ENCODE measurements around the gene ACADSB.

ACADSB gene

DNA sequence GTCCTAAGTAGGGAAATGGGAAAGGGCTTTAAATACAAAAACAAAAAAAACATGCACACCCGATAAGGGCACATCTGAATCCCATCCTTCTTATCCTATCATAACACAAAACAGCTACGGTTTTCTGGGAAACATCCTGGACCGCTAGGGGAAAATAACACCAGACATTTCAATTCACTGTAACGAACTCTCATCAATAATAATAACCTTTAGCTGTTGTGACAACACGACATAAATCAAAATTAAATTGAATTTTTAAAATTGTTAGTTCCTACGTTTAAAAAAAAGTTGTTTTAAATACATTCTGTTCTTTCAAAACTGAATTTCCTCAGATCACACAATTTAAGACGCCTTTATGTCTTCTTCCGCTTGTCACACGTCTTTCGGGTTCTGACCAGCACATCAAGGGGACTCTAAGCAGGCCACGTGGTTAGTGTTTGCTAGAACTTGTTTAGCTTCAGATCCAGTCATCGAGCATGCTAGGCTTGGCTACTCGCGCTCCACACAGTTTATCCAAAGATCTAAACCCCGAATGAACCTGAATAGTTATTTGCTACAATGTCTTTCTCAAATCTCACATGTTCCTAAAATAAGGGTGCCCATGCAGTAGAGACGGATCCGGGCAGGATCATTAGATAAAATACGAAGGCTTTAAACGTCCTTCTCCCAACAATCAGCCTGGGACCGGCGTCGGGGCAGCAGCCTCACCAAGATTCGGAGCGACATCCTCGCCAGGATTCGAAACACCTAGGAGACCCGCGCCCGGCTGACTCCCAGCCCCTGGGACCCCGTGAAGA is 1.1 kb upstream of the ACADSB start:
- DNase-seq: no peak

DNA sequence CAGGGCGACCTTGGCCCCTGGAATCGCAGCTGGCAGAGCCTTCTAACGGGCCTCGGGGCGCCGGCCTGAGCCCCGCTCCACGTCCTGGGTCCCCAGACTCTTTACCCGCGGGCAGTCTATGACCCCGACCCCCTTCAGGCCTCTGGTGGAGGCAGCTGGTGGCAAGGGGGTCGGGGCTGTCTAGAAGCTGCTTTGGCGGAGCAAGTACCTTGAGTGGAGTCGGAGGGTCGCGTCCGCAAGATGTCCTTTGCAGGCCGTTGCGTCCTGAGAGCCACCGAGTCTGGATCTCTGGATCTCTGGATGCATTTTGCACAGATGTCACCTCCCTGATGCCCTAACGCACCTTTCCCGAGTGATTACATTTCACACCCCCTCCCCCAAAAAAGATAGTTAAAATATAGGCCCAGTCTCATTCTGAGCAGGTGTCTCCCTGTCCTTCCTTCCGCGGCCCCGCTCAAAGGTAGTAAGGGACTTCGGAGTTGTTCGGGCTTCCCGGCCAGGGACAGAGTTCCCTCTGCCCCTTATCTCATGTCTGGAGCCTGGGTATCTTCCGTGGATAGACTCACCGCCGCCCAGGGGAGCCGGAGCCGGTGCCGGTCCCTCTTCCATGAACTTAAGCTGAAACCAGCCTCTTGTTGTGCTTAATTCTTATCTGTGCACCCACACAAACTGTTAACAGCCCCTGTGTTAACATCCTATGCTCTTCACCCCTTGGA is 457 bp downstream of the ACADSB start:
- no peak for DNase-seq

DNA sequence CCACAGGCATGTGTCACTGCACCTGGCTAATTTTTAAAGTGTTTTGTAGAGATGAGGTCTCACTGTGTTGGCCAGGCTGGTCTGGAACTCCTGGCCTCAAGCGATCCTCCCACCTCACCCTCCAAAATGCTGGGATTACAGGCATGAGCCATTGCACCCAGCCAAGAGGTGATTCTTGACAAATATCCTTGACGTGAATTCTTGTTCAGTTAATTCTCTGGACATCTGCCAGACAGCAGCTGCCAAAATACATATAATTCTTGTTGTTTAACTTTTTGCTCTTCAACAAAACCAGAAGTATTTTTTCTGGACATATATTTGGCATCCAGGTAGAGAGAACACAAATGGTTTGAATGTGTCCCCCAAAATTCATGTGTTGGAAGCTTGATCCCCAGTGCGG is 3.2 kb downstream of the ACADSB start:
- DNase-seq: no peak

DNA sequence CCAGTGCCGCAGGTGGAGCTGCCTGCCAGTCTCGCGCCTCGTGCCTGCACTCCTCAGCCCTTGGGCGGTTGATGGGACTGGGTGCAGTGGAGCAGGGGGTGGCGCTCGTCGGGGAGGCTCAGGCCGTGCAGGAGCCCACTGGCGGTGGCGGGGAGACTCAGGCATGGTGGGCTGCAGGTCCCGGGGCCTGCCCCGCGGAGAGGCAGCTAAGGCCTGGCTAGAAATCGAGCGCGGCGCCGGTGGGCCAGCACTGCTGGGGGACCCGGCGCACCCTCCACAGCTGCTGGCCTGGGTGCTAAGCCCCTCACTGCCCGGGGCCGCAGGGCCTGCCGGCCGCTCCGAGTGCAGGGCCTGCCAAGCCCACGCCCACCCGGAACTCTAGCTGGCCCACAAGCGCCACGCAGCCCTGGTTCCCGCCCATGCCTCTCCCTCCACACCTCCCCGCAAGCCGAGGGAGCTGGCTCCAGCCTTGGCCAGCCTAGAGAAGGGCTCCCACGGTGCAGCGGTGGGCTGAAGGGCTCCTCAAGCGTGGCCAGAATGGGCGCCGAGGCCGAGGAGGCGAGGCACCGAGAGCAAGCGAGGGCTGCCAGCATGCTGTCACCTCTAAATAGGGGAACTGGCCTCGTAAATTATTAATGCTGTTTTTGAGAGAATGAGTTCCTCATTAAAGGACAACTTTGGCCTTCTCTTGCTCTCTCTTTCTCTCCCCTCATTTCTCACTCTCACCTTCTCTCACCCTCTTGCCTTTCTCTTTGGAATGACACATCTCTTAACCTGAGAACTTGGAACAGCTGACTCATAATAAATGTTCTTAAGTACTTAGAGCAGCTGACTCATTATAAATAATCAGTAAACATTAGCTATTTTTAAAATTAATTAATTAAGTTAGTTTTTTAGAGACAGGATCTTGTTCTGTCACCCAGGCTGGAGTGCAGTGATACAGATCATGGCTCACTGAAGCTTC is 4.9 kb downstream of the ACADSB start:
- DNase-seq: no peak

DNA sequence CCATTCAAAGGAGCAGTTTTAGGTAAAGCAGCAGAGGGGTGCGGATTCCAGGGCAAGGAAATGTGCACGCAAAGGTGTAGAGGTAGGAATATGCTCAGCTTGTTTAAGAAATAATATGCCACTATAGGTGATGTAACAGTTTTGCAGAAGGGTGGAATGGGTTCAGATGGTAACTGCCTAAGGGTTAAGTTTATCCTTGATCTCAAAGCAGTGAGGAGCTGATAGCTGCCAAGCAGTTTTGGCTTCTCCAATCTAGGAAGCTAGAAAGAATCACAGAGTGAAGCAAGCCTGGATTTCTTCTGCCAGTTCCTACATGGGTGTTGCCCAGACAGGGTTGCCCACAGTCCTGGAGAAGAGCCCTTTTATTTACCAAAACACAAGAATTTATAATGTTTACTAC is 6.0 kb downstream of the ACADSB start:
- DNase-seq: no peak

DNA sequence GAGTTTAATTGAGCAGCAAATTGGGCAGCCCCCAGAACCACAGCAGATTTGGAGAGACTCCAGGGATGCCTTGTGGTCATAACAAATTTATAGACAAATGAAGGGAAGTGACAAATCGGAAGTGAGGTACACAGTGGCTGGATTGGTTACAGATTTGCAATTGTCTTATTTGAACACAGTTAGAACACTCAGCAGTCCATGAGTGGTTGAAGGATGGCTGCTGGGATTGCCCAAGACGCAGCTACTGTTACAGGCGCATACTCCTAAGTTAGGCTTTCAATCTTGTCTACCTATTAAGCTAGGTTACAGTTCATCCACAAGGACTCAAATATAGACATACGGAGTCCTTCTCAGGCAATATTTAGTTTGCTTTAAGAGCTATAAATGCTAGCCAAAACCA is 7.4 kb downstream of the ACADSB start:
- no peak for DNase-seq

DNA sequence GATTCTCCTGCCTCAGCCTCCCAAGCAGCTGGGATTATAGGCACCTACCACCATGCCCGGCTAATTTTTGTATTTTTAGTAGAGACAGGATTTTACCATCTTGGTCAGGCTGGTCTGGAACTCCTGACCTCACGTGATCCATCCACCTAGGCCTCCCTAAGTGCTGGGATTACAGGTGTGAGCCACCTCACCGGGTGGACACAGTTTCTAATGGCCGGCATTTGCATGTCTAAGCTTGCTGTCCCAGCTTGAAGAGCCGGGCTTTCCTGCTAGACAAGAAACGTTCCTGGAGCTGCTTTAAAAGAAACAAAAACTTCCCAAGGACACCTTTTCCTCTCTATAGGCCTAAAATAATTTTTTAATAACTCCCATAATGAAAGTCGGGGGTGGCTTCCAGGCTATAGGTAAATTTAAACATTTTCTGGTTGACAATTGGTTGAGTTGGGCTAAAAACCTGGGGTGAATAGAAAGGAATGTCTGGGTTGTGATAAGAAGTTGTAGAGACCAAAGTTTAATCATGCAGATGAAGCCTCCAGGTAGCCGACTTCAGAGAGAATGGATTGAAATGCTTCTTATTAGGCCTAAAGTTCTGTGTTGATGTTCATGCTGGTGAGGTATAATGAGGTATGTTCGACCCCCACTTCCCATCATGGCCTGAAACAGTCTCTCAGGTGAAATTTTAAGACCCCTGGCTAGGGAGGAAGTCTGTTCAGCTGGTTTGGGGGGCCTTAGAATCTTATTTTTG is 8.8 kb downstream of the ACADSB start:
- no peak for DNase-seq

DNA sequence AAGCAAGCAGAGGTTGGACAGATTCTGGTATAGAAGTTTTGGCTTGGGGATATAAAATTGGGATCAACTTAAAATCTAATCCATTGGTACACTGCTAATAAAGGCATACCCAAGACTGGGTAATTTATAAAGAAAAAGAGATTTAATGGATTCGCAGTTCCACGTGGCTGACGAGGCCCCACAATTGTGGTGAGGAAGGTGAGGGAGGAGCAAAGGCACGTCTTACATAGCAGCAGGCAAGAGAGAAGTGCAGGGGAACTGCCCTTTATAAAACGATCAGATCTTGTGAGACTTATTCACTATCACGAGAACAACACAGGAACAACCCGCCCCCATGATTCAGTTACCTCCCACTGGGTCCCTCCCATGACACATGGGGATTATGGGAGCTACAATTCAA is 9.7 kb downstream of the ACADSB start:
- no peak for DNase-seq

DNA sequence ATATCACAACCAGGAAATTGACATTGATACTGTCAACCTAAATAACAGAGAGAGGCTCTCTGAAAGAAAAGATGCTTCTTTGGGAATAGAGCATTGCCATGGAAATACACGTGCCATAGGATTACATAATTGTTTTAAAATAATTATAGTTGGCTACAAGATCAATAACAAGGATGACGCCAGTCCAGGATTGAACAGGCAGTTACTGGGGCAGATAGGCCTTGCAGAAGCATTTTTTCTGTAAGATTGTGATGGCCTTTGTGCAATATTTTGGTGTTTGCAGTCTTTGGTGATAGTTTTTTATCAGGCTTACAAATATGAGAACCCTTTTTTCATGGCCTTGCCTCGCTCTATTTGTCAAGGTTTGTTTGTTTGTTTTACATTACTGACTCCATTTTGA is 10.5 kb downstream of the ACADSB start:
- DNase-seq: no peak

DNA sequence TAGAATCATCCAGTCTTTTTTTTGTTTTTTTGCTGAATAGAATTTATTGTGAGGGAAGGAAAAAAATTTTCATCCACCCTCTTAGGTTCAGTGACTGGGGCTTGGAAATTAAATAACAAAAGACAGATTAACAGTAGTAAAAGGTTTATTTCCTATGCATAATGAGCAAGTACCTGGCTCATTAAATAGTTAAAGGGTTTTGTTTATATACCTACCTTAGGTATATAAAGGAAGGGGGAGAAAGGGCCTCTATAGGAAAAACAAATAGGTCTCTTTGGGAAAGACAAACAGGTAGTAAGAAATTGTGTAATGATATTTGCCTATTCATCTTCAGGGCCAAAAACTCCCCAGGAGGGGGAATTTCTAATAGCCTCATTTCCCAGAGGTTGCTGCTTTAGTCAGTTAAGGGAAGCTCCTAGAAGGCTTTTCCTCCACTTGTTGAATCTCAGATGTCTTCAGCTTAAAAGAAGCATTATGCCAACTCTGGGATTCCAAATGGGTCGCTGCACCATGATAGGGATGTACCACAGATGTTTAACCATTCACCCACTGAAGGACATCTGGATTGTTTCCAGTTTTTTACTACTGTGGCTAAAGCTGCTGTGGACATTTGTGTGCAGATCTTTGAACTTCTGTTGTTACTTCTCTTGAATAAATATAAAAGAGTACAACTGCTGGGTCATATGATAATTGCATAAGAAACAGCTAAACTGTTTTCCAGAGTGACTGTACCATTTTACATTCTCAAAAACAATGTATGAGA is 11.3 kb downstream of the ACADSB start:
- no peak for DNase-seq

DNA sequence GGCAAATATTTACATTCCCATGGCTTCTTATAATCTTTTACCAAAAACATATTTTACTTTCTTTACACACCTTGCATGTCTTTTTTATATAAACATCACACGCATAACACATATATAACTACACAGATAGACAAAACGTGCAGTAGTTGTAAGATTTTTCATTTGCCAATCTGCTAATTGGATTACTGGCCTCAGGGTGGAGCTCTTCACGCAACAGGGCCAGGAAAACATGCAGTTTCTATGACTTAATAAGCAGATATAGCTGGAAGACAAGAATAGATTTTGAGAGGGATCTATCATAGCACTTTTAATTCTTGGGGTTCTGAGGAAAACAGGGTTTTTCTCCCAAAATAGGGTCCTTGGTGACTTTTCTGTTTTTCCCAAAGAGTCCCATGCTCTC is 12.7 kb downstream of the ACADSB start:
- no peak for DNase-seq

DNA sequence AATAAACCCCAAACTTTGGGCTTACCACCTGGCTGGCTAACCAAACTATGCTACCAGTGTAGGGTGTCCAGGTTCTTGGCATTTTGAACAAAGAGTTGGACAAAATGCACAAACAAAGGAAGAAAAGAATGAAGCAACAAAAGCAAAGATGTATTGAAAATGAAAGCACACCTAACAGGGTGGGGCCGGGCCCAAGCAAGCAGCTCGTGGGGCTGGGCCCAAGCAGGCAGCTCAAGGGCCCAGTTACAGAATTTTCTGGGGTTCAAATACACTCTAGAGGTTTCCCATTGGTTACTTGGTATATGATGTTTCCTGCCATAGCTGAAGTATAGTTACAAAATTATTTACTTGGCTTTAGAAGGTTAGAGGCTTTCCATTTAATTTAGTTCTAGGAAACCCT is 15.7 kb downstream of the ACADSB start:
- DNase-seq: no peak

DNA sequence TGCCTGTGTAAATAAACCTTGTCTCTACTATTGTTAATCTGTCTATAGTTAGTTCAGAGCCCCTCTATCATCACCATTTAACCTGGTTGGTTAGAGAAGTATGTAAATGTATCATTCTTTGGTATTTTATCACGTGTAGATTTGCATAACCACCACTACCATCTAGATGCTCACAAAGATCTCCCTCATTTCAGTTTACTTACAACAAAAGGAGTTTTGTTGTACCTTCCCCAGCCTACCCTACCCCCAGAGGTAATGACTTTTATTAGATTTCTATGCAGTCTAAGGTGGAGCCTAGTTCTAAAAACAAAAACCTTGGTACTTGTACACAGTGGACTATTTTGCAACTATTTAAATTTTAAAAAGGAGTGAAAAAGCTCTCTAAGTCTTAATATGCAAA is 17.5 kb downstream of the ACADSB start:
- DNase-seq: no peak

DNA sequence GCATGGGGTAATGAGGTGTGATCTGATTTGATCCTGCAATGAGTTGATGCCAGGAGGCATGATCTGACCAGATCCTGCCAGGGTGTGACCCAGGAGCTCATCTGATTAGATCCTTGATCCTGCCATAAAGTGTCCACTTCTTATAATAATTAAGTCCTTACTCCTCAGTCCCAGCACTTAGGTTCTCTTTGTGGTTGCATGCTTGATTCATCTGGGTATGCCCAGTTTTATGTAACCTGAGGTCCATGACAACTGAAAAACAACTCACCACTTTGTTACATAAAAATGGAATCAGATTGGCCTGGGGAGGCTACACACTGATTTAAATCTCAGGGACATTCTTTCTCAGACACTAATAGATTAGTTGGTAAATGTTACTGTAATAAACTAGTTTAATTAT is 19.1 kb downstream of the ACADSB start:
- no peak for DNase-seq

DNA sequence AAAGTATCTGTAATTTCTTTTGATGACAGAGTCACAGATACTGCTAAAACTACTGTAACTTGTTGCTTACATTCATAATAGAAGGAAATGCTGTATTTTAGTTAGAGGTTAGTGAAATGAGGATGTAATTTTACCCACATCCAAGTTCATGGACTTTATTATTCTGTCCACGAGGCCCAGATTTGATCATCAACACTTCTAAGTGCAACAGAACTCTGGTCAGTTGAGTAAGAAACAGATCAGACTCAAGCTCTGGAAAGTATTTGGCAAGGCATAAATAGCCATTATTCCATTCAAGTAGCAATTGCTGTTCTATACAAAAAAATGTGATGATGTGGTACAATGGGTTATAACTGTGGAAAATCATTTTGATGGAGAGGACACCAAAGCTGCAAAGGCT is 22.3 kb downstream of the ACADSB start:
- DNase-seq: no peak

DNA sequence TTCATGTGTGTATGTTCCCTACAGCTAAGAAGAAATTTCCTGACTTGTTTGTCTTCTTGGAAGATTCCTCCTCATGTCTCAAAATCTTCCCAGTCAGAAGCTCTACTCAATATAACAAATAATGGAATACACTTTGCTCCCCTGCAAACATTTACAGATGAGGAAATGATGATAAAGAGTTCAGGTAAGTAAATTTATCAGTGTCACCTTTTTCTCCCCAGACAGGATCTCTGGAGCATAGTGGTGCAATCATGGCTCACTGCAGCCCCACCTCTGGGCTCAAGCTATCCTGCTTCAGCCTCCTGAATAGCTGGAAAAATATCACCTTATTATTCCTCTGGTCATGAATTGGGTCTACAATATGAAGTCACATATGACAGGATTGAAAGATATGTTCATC is 25.5 kb downstream of the ACADSB start:
- DNase-seq: no peak

DNA sequence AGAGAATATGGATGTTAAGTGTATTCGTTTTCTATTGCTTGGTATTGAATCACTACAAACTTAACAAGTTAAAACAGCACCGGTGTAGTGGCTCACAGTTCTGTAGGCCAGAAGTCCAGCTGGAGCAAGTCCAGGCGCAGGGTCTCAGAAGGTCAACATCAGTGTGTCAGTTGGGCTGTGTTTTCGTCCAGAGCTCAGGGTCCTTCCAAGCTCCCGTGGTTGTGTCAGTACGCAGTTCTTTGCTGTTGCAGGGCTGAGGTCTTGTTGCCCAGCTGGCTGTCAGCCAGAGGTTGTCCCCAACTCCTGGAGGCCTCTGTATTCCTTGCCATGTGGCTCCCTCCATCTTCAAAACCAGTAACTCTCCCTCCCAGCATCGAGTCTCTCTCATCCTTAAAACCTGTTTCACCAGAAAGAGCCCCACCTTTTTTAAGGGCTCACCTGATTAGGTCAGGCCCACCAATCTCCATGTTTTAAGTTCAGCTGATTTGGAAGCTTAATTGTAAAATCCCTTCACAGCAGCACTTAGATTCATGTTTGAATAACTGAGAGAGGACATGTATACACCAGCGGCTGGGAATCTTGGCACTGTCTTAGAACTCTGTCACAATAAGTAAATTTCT is 26.8 kb downstream of the ACADSB start:
- no peak for DNase-seq

DNA sequence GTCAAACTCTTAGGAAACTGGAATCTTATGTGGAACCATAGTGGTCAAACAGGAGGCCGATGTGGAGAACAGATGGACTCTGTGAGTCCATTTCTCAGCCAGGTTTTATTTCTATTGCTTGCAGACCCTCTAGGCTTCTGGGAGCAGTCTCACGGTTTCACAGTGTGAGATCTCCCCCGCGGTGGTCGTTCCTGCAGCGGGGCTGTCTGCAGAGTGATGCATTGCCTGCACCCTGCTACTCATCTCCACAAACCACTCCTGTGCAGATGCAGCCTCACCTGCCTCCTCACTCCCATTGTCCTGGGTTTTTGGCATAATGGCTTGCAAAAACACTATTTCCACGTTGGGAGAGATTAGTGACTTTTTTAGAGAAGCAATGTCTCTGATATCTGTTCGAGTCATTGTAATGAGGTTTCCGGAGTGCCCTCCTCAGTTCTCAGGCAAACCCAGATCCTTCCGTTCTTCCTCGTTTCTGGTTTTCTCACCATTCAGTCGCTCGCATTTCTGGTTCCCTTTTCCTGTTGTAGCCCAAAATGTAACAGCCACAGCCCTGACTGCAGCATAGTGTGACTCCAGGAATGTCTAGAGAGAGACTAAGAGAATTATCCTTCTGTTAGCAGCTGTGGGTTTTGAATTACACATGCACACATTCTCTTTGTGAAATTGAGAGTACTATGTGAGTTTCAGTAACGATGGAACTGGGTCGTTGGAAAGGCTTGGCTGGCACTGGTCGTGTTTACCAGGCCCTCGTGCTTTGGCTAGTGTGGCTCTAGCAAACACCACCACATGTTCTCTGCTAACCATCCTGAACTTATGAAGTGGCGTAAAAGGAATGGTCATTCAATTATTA is 30.2 kb downstream of the ACADSB start:
- no peak for DNase-seq

DNA sequence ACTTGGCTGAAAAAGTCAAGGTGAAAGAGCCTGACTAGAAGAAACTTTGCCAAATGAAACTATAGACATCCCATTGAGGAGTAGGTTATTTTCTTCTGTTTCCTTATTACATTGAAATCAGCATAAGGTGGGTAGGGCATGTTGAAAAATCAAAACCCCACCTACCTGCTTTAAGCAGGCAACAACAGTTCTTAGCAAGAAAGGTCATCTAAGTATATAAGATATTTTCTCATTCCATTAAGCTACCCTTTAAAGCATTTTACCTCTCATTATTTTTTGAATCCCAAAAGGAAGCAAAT is 30.8 kb downstream of the ACADSB start:
- no peak for DNase-seq

DNA sequence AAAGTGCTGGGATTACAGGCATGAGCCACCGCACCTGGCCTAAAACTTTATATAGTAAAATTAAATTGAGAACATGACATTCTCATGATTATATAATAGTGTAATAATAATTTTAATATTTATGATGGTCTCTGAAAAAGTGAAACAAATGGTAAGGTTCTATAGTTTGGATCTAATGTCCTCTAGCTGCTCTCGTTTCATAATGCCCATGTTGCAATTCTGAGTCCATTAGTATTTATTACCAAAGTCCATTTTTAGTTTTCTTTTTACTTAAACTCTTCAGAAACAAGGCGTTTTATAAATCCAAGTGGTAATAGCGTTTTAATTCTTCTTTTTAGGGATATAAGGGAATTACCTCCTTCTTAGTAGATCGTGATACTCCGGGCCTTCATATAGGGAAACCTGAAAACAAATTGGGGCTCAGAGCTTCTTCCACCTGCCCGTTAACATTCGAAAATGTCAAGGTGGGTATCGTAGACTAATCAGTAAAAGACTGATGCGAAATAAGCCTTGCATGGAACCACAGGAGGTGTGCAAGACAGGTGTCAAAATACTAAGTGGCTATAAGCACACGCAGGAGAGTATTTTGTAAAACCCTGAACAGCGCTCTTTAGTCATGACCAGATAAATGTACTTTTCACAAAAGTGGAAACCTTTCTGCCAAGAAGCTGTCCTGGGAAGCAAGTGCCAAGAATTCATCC is 34.1 kb downstream of the ACADSB start:
- no peak for DNase-seq

Measured in retina (tissue), 1 donor.